ENCODE data around the gene FAM124B.

FAM124B gene

DNA sequence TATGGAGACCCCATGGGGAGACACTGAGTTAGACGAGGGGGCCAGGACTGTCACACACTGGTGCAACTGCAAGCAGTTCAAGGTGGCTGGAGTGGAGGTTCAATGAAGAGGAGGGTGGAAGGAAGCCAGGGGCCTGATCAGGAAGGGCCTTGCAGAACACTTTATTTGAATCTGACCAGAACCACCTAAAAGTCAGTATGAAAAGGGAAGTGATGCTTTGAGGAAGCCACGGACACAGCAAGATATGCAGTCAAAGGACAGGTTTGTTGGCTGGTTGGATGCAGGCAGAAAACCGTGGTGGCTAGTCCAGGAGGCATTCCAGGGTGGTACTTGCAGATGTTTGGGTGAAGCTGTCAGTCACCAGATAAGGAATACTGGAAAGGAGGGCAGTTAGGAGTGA lies 3.5 kb upstream of the FAM124B start:
- H3K27ac ChIP-seq (replicated peaks), result no peak overlapping the region
- H3K4me3 ChIP-seq (replicated peaks; ENCODE audit: insufficient read depth, low read length), result no peak overlapping the region
- peak; percentile 13 to 28 for DNase-seq (ENCODE audit: low read depth in 1 of 2, low spot score in 1 of 2)
- H3K27me3 ChIP-seq (ENCODE audit: insufficient read depth, poor library complexity, severe bottlenecking), result no peaks in the 10 kb centered on the region
- TF ChIP-seq GABPA (IDR thresholded peaks at IDR 0.05; ENCODE audit: low read depth) (no peak), SPI1 (IDR thresholded peaks at IDR 0.05; ENCODE audit: borderline replicate concordance, low read depth) (peak; percentile 92)

GRCh38 chr2:224404796-224405195 lies 2.9 kb upstream of the FAM124B start:
- Histone ChIP-seq H3K27me3 (ENCODE audit: insufficient read depth, poor library complexity, severe bottlenecking) (no peaks in the 10 kb centered on the region), H3K27ac (replicated peaks) (no peak overlapping the region), H3K4me3 (replicated peaks; ENCODE audit: insufficient read depth, low read length) (no peak overlapping the region)
- no peak for DNase-seq (ENCODE audit: low read depth in 1 of 2, low spot score in 1 of 2)
- TF ChIP-seq POLR2AphosphoS5 (IDR thresholded peaks at IDR 0.05; ENCODE audit: low read depth), result no peak
- no peak for TF ChIP-seq GABPA (IDR thresholded peaks at IDR 0.05; ENCODE audit: low read depth)
- TF ChIP-seq CTCF (IDR thresholded peaks at IDR 0.05; ENCODE audit: insufficient read depth, low read length), result no peak
- no peak for TF ChIP-seq REST (IDR thresholded peaks at IDR 0.05; ENCODE audit: insufficient replicate concordance, low read depth)
- TF ChIP-seq SPI1 (IDR thresholded peaks at IDR 0.05; ENCODE audit: borderline replicate concordance, low read depth), result no peak

DNA sequence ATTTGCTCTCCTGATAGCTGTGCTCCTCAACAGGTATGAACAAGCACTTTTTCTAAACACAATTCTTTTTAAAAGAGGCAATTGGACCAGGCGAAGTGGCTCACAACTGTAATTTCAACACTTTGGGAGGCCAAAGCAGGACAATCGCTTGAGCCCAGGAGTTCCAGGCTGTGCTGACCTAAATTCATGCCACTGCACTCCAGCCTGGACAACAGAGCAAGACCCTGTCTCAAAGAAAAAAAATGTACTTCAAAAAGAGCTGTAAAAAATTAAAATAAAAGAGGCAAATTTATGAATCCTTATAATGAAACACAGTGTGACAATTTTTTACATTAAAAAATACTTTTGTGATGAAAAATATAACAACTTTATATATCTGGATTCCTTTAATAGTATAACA lies 1.8 kb upstream of the FAM124B start:
- no peak overlapping the region for H3K27ac ChIP-seq (replicated peaks)
- DNase-seq (ENCODE audit: low read depth in 1 of 2, low spot score in 1 of 2), result no peak
- TF ChIP-seq REST (IDR thresholded peaks at IDR 0.05; ENCODE audit: insufficient replicate concordance, low read depth) (no peak), CTCF (IDR thresholded peaks at IDR 0.05; ENCODE audit: insufficient read depth, low read length) (no peak), SPI1 (IDR thresholded peaks at IDR 0.05; ENCODE audit: borderline replicate concordance, low read depth) (no peak), POLR2AphosphoS5 (IDR thresholded peaks at IDR 0.05; ENCODE audit: low read depth) (no peak), GABPA (IDR thresholded peaks at IDR 0.05; ENCODE audit: low read depth) (no peak)
- H3K27me3 ChIP-seq (ENCODE audit: insufficient read depth, poor library complexity, severe bottlenecking), result no peaks in the 10 kb centered on the region
- H3K4me3 ChIP-seq (replicated peaks; ENCODE audit: insufficient read depth, low read length), result no peak overlapping the region

DNA sequence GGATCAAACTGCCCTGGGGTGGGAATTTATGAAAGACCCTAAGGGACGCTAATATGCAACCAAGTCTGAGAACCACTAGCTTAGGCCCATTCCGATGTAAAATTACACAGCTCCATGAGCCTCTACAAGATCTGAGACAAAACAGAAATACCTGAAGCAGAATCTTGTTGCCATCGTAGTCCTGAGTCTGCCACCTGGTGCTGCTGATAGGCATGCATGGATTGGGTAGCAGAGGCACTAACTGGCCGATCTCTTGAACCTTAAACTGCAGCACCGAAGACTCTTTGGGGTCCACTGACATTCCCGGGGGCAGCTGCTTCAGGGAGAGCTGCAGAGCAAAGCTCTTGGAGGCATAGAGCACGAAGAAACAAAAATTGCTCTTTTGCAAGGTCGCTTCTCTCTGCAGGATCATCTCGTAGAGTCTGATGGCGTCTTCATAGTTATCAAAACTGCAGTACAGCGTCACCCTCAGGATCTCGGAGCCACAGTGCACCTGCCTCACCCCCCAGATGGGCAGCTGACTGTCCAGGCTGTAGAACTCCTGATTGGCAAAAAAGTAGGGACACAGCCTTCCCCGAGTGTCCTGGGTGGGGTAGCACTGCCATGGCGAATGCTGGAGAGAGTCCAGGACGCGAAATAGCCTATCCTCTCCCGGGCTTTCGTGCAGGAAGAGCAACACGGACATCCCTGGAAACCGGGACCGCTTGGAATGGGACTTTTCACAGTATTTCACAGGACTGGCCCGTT lies 848 bp downstream of the FAM124B start:
- H3K27ac ChIP-seq (replicated peaks), result no peak overlapping the region
- DNase-seq (ENCODE audit: low read depth in 1 of 2, low spot score in 1 of 2), result no peak
- H3K4me3 ChIP-seq (replicated peaks; ENCODE audit: insufficient read depth, low read length), result no peak overlapping the region
- TF ChIP-seq CTCF (IDR thresholded peaks at IDR 0.05; ENCODE audit: insufficient read depth, low read length) (no peak), SPI1 (IDR thresholded peaks at IDR 0.05; ENCODE audit: borderline replicate concordance, low read depth) (no peak), POLR2AphosphoS5 (IDR thresholded peaks at IDR 0.05; ENCODE audit: low read depth) (no peak), GABPA (IDR thresholded peaks at IDR 0.05; ENCODE audit: low read depth) (no peak), REST (IDR thresholded peaks at IDR 0.05; ENCODE audit: insufficient replicate concordance, low read depth) (no peak)
- H3K27me3 ChIP-seq (ENCODE audit: insufficient read depth, poor library complexity, severe bottlenecking), result no peaks in the 10 kb centered on the region

All from HL-60 (cell line).